Keratinocyte (primary cell): ENCODE data around the gene MICALL1. TPM values are rescaled to one million over a fixed set of nuclear protein-coding genes. Genes with fewer than 3 reads are reported as not detected.

Experiments used
- DNase-seq: peaks from one replicate; pipeline ENCODE4 v3.0.0-alpha.2; 2011; ENCODE audit warnings: low read depth, missing footprints, low spot score
- FAIRE-seq: peaks from 2 replicates; lab custom pipeline; 2011; peaks lifted over from hg19 to GRCh38; lab: Jason Lieb, UNC
- H2AFZ ChIP-seq: 2 replicates; pipeline ENCODE4 v1.6.0; 2012; ENCODE audit warnings: low read length, control low read depth, inconsistent platforms; ENCODE audit not compliant: control insufficient read depth
- H3K27ac ChIP-seq: 2 replicates; pipeline ENCODE4 v1.5.1; 2011; ENCODE audit warnings: low read length; ENCODE audit not compliant: control insufficient read depth, insufficient read depth
- H3K27me3 ChIP-seq: 3 replicates; pipeline ENCODE4 v1.6.0; 2011; ENCODE audit warnings: low read length; ENCODE audit not compliant: control insufficient read depth, insufficient read depth; ENCODE audit errors: extremely low read depth
- H3K36me3 ChIP-seq, 2 experiments: 2 replicates in 1 of 2; 3 replicates in 1 of 2; pipeline ENCODE4 v1.5.1; 2011; ENCODE audit warnings: low read length in 2 of 2, mild to moderate bottlenecking in 1 of 2; ENCODE audit not compliant: control insufficient read depth in 2 of 2, insufficient read depth in 2 of 2; ENCODE audit errors: extremely low read depth in 1 of 2
- H3K4me1 ChIP-seq: 3 replicates; pipeline ENCODE4 v1.5.1; 2011; ENCODE audit warnings: low read length; ENCODE audit not compliant: control insufficient read depth, insufficient read depth; ENCODE audit errors: extremely low read depth
- H3K4me2 ChIP-seq: 3 replicates; pipeline ENCODE4 v1.6.0; 2011; ENCODE audit warnings: low read depth, low read length; ENCODE audit not compliant: control insufficient read depth, insufficient read depth; ENCODE audit errors: extremely low read depth
- H3K4me3 ChIP-seq, 3 experiments: fragments of 200-600 bp in 1 of 3; sonication (generic) in 1 of 3; 2 replicates in 2 of 3; 3 replicates in 1 of 3; pipeline ENCODE4 v1.5.1; 2011 to 2016; ENCODE audit warnings: low read length in 3 of 3, mild to moderate bottlenecking in 3 of 3, control low read depth in 2 of 3, inconsistent platforms in 1 of 3, low read depth in 1 of 3, mixed read lengths in 1 of 3, mixed run types in 1 of 3, moderate library complexity in 1 of 3; ENCODE audit not compliant: control insufficient read depth in 2 of 3, insufficient read depth in 2 of 3; ENCODE audit errors: extremely low read depth in 1 of 3
- H3K79me2 ChIP-seq: 2 replicates; pipeline ENCODE4 v1.6.0; 2012; ENCODE audit warnings: low read length; ENCODE audit not compliant: control insufficient read depth, insufficient read depth
- H3K9ac ChIP-seq: 3 replicates; pipeline ENCODE4 v1.6.0; 2011; ENCODE audit warnings: low read length; ENCODE audit not compliant: control insufficient read depth, insufficient read depth; ENCODE audit errors: extremely low read depth
- H3K9me1 ChIP-seq: 3 replicates; pipeline ENCODE4 v1.6.0; 2011; ENCODE audit warnings: low read length; ENCODE audit not compliant: control insufficient read depth, insufficient read depth; ENCODE audit errors: extremely low read depth
- H3K9me3 ChIP-seq: 2 replicates; pipeline ENCODE4 v1.5.1; 2012; ENCODE audit warnings: low read depth, low read length; ENCODE audit not compliant: control insufficient read depth
- H4K20me1 ChIP-seq: 3 replicates; pipeline ENCODE4 v1.6.0; 2011; ENCODE audit warnings: low read length; ENCODE audit not compliant: control insufficient read depth, insufficient read depth; ENCODE audit errors: extremely low read depth
- CTCF ChIP-seq, 3 experiments: IDR thresholded peaks in 1 of 3; conservative IDR thresholded peaks in 1 of 3; optimal IDR thresholded peaks in 1 of 3; 2 replicates in 2 of 3; 3 replicates in 1 of 3; pipeline versions ENCODE3 to v1.5.1; 2011; ENCODE audit warnings: low read length in 3 of 3, mild to moderate bottlenecking in 3 of 3, moderate library complexity in 2 of 3, control low read depth in 1 of 3, inconsistent platforms in 1 of 3; ENCODE audit not compliant: insufficient read depth in 2 of 3; ENCODE audit errors: extremely low read depth in 1 of 3
- EZH2 ChIP-seq: IDR thresholded peaks from one replicate; pipeline ENCODE4 v1.6.1; 2012; ENCODE audit warnings: inconsistent platforms, mild to moderate bottlenecking, low read length, moderate library complexity
- dilution Hi-C: fragments of 300-500 bp; cut with MboI; formaldehyde crosslinking; loops from one replicate; pipeline ENCODE4 v1.7.0; 2020; ENCODE audit warnings: low sequenced_read_pairs; ENCODE audit not compliant: extremely low pct_ligation_motif_present
- polyA plus RNA-seq, 5 experiments: library from polyadenylated mRNA; depleted of rRNA in 3 of 5; stranded (reverse) in 3 of 5; stranded (forward) in 1 of 5; unstranded in 1 of 5; fragments of >200 nt; gene quantifications; 1 replicate in 1 of 5; 2 replicates in 3 of 5; 3 replicates in 1 of 5; pipeline versions ENCODE4 v1.2.1 to v1.2.3, GENCODE V29; 2011 to 2012; ENCODE audit warnings: missing spikeins in 2 of 5, low read depth in 1 of 5, low replicate concordance in 1 of 5

The MICALL1 gene
- polyA plus RNA-seq, 1 donor (not counting 4 experiments of a cell fraction or from before 2014, with no cell fraction given), result 42.8 TPM

GRCh38 chr22:37942133-37942532 lies 36.0 kb downstream of the MICALL1 start:
- peaks cover 14% of the 10 kb centered on the region for H4K20me1 ChIP-seq
- no peak overlapping the region for H3K9ac ChIP-seq
- H3K9me1 ChIP-seq, result no peaks in the 10 kb centered on the region
- no peaks in the 10 kb centered on the region for H3K9me3 ChIP-seq
- FAIRE-seq (no peak), DNase-seq (no peak)
- dilution Hi-C loops, result no loop called here
- no peak for TF ChIP-seq EZH2
- no peak for TF ChIP-seq CTCF (optimal IDR thresholded peaks at IDR 0.05 in 1 of 3, IDR thresholded peaks at IDR 0.05 in 1 of 3, conservative IDR thresholded peaks at IDR 0.05 in 1 of 3; ENCODE audit: extremely low read depth in 1 of 3, insufficient read depth in 2 of 3, low read length in 3 of 3)
- H3K79me2 ChIP-seq, result peaks cover 5% of the 10 kb centered on the region
- H2AFZ ChIP-seq, result no peak overlapping the region
- H3K4me3 ChIP-seq, result no peak overlapping the region
- H3K4me2 ChIP-seq, result no peak overlapping the region
- H3K4me1 ChIP-seq, result no peaks in the 10 kb centered on the region
- H3K27ac ChIP-seq, result no peak overlapping the region
- peaks cover 39 to 45% of the 10 kb centered on the region in 2 experiments for H3K36me3 ChIP-seq
- no peaks in the 10 kb centered on the region for H3K27me3 ChIP-seq

DNA sequence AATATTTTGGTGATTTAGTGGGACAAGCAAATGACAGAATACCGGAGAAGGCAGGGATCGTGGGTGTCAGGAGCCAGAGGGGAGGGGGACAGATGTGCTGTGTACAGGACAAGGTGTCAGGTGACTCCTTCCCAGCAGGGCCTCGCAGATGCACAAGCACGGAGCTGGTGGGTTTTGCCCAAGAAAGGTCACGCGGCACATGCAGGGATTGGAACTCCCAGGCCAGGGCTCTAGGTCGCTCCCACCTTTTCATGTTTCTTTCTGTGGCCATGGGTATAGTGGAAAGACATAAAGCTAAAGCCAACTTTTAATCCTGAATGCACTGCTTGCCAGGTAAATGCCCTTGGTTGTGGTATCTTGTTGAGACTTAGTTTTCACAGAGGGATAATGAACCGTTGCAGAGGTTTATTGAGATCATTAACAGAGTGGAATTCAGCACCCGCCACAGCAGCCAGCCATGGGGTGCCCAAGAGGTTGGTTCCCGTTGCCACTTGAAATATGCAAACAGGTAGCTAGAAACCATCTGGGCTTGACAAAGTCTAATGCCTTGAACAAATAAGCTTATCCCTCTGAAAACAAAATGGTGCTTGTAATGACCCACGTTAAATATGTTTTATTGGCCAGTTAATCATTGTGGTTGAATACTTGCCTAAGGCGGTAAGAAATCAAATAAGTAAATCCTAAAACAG lies 37.2 kb downstream of the MICALL1 start:
- no peak overlapping the region for H2AFZ ChIP-seq
- DNase-seq (no peak), FAIRE-seq (no peak)
- H3K9me1 ChIP-seq, result no peaks in the 10 kb centered on the region
- no peak overlapping the region for H3K4me3 ChIP-seq
- TF ChIP-seq CTCF (optimal IDR thresholded peaks at IDR 0.05 in 1 of 3, IDR thresholded peaks at IDR 0.05 in 1 of 3, conservative IDR thresholded peaks at IDR 0.05 in 1 of 3; ENCODE audit: extremely low read depth in 1 of 3, insufficient read depth in 2 of 3, low read length in 3 of 3) (no peak), EZH2 (no peak)
- no peaks in the 10 kb centered on the region for H3K4me1 ChIP-seq
- no peaks in the 10 kb centered on the region for H3K79me2 ChIP-seq
- no peak overlapping the region for H3K9ac ChIP-seq
- peaks cover 34 to 37% of the 10 kb centered on the region in 2 experiments for H3K36me3 ChIP-seq
- no peaks in the 10 kb centered on the region for H3K9me3 ChIP-seq
- no peak overlapping the region for H3K4me2 ChIP-seq
- no peaks in the 10 kb centered on the region for H3K27me3 ChIP-seq
- no peak overlapping the region for H3K27ac ChIP-seq
- dilution Hi-C loops, result no loop called here
- peaks cover 14% of the 10 kb centered on the region for H4K20me1 ChIP-seq
